Right atrium auricular region (tissue), 2 donors: ENCODE measurements around the gene LMF1. TPM values are rescaled to one million over a fixed set of nuclear protein-coding genes. Genes with fewer than 3 reads are reported as not detected.

Experiments used
- DNase-seq: peaks from one replicate; pipeline ENCODE4 v3.0.0-alpha.2; 2019; ENCODE audit warnings: low spot score
- H3K27ac ChIP-seq, 2 donors: fragments of 200-600 bp; sonication (generic); 1 replicate in 1 of 2; 2 replicates in 1 of 2; pipeline ENCODE4 v1.5.1; 2016 to 2019
- H3K27me3 ChIP-seq, 2 donors: fragments of 200-600 bp; sonication (generic); one replicate each; pipeline versions ENCODE4 v1.5.1 to v1.6.0; 2017 to 2019
- H3K36me3 ChIP-seq: fragments of 200-600 bp; sonication (generic); one replicate; pipeline ENCODE4 v1.5.1; 2016
- H3K4me1 ChIP-seq, 2 donors: fragments of 200-600 bp; sonication (generic); one replicate each; pipeline versions ENCODE4 v1.5.1 to v1.6.0; 2017 to 2019
- H3K4me3 ChIP-seq, 2 donors: fragments of 200-600 bp; sonication (generic); 1 replicate in 1 of 2; 2 replicates in 1 of 2; pipeline ENCODE4 v1.5.1; 2017 to 2019; ENCODE audit warnings: mild to moderate bottlenecking in 1 of 2, moderate library complexity in 1 of 2
- H3K9me3 ChIP-seq, 2 donors: fragments of 200-600 bp; sonication (generic); one replicate each; pipeline ENCODE4 v1.5.1; 2019
- CTCF ChIP-seq, 2 donors: fragments of 200-600 bp; sonication (generic); IDR thresholded peaks; one replicate each; pipeline ENCODE4 v1.5.1; 2019; ENCODE audit warnings: antibody characterized with exemption in 2 of 2
- total RNA-seq, 2 donors: library from RNA; depleted of rRNA; stranded (reverse); fragments of >200 nt; gene quantifications; one replicate each; pipeline ENCODE4 v1.1.0, GENCODE V29; 2016

The LMF1 gene
- total RNA-seq, 2 donors from 2014 or later, result 11.9 to 14.1 TPM

DNA sequence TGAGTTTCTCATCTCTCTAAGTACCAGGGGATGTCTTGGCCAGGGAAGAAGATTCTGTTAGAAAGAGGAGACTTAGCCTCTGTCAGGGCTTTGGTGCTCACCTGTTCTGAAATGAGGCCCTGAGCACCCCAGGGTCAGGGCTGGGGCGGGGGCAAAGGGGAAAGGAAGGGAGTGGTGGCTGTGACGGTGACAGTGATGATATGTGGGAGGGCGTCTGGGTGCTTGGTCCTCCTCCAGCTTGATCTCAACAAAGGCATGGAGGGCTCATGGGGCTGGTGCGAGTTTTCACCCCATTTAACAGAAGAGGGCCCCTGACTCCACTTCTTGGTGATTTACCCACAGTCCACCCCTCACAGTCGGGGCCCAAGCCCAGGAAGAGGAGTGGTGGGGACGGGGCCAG lies 25.9 kb upstream of the LMF1 start:
- no peak for TF ChIP-seq CTCF (IDR thresholded peaks at IDR 0.05)
- no peak overlapping the region for H3K27ac ChIP-seq
- no peak overlapping the region for H3K4me3 ChIP-seq
- H3K27me3 ChIP-seq, result no peaks in the 10 kb centered on the region
- peaks cover 15 to 27% of the 10 kb centered on the region in 2 donors for H3K9me3 ChIP-seq
- no peak for DNase-seq
- no peaks in the 10 kb centered on the region for H3K4me1 ChIP-seq
- H3K36me3 ChIP-seq, result no peaks in the 10 kb centered on the region

- no peak for TF ChIP-seq CTCF (IDR thresholded peaks at IDR 0.05)
- Histone ChIP-seq H3K4me3 (no peak overlapping the region), H3K9me3 (peaks cover 15 to 27% of the 10 kb centered on the region in 2 donors), H3K4me1 (no peaks in the 10 kb centered on the region), H3K27ac (no peak overlapping the region), H3K36me3 (no peaks in the 10 kb centered on the region), H3K27me3 (no peaks in the 10 kb centered on the region)
- no peak for DNase-seq
Measured at GRCh38 chr16:995783-996182, 25.0 kb upstream of the LMF1 start.

GRCh38 chr16:995087-995486 lies 24.3 kb upstream of the LMF1 start:
- H3K27me3 ChIP-seq, result no peaks in the 10 kb centered on the region
- no peak overlapping the region for H3K4me3 ChIP-seq

GRCh38 chr16:993731-994130 lies 22.9 kb upstream of the LMF1 start:
- no peak overlapping the region for H3K27ac ChIP-seq
- TF ChIP-seq CTCF (IDR thresholded peaks at IDR 0.05), result no peak
- no peak overlapping the region for H3K4me3 ChIP-seq
- H3K9me3 ChIP-seq, result peaks cover 15 to 27% of the 10 kb centered on the region in 2 donors
- H3K36me3 ChIP-seq, result no peaks in the 10 kb centered on the region
- no peaks in the 10 kb centered on the region for H3K27me3 ChIP-seq
- H3K4me1 ChIP-seq, result no peaks in the 10 kb centered on the region
- no peak for DNase-seq

More at GRCh38 chr16:995087-995486, 24.3 kb upstream of the LMF1 start:
- Histone ChIP-seq H3K4me1 (no peaks in the 10 kb centered on the region), H3K27ac (no peak overlapping the region), H3K9me3 (peaks cover 15 to 27% of the 10 kb centered on the region in 2 donors), H3K36me3 (no peaks in the 10 kb centered on the region)
- DNase-seq, result no peak
- no peak for TF ChIP-seq CTCF (IDR thresholded peaks at IDR 0.05)

- H3K9me3 ChIP-seq, result peaks cover 15 to 25% of the 10 kb centered on the region in 2 donors
- H3K4me3 ChIP-seq, result no peak overlapping the region
- no peak for DNase-seq
- TF ChIP-seq CTCF (IDR thresholded peaks at IDR 0.05), result no peak
- no peak overlapping the region for H3K27ac ChIP-seq
- no peaks in the 10 kb centered on the region for H3K36me3 ChIP-seq
- H3K4me1 ChIP-seq, result peaks cover 0 to 13% of the 10 kb centered on the region in 2 donors
- no peaks in the 10 kb centered on the region for H3K27me3 ChIP-seq
Measured at GRCh38 chr16:991773-992172, 21.0 kb upstream of the LMF1 start.

- Histone ChIP-seq H3K4me3 (no peak overlapping the region), H3K27me3 (no peaks in the 10 kb centered on the region), H3K36me3 (no peaks in the 10 kb centered on the region), H3K27ac (no peak overlapping the region), H3K9me3 (peaks cover 15 to 21% of the 10 kb centered on the region in 2 donors), H3K4me1 (peaks cover 0 to 13% of the 10 kb centered on the region in 2 donors)
- TF ChIP-seq CTCF (IDR thresholded peaks at IDR 0.05), result no peak
- no peak for DNase-seq
Measured at GRCh38 chr16:991345-991744, 20.6 kb upstream of the LMF1 start.
